GM19193 (cell line): ENCODE measurements around the gene ANKRA2.

Experiments
- POLR2A ChIP-seq: IDR thresholded peaks from 4 replicates; pipeline ENCODE4 v1.6.1; 2011; ENCODE audit not compliant: insufficient read depth, insufficient read length; ENCODE audit errors: extremely low read depth

The ANKRA2 gene

DNA sequence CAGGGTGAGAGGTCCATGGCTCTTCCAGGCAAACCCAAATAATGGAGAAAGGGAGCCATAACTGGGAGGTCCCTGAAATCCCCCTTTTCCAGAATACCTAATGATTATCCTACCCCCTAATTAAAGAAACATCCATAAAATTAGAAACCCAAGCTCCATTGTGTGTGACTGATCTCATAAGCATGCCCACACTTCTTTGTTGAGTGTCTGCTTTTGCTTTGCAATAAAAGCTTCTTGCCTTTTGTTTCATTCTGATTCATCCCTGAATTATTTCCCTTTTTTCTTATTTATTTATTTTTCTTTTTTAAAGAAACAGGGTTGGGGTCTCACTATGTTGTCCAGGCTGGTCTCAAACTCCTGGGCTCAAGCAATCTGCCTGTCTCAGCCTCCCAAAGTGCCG lies 34.1 kb downstream of the ANKRA2 start:
- TF ChIP-seq POLR2A: no peak

GRCh38 chr5:73529081-73529480 lies 36.4 kb downstream of the ANKRA2 start:
- no peak for TF ChIP-seq POLR2A

GRCh38 chr5:73528248-73528647 lies 37.2 kb downstream of the ANKRA2 start:
- TF ChIP-seq POLR2A: no peak

DNA sequence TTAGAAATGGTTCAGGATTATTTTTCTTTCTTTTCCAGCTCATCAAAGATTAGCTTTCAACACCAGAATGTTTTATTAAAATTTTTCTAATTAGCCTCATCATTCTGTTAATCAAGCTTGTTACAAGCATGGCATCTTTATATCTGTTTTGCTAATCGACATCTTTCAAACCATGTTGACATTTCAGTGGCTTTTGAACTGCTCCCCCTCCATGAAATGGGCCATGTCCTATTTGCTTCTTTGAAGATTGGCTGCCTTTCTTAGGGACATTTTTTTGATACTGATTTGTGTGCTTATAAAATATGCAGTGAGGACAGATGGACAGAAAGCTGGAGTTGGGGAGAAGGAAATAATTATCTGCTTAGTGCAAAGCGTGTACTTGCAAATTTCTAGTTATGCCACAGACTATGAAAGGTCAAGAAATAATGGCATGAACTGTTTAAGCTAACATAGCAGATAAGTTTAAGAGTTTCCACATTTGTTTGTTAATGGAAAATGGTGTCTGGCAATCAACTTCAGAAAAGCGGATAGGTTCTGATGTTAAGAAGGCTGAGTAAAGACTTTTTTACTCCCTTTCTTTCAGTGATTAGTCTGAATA lies 39.7 kb downstream of the ANKRA2 start:
- no peak for TF ChIP-seq POLR2A

GRCh38 chr5:73523861-73524260 lies 41.6 kb downstream of the ANKRA2 start:
- TF ChIP-seq POLR2A: no peak

- no peak for TF ChIP-seq POLR2A
Observed at GRCh38 chr5:73522989-73523388, 42.5 kb downstream of the ANKRA2 start.

GRCh38 chr5:73519531-73520283 lies 45.7 kb downstream of the ANKRA2 start:
- TF ChIP-seq POLR2A: no peak

- TF ChIP-seq POLR2A: no peak
Observed at GRCh38 chr5:73515232-73515631, 50.2 kb downstream of the ANKRA2 start.

- TF ChIP-seq POLR2A: no peak
Observed at GRCh38 chr5:73514418-73514817, 51.0 kb downstream of the ANKRA2 start.

GRCh38 chr5:73513996-73514395 lies 51.4 kb downstream of the ANKRA2 start:
- TF ChIP-seq POLR2A: no peak

DNA sequence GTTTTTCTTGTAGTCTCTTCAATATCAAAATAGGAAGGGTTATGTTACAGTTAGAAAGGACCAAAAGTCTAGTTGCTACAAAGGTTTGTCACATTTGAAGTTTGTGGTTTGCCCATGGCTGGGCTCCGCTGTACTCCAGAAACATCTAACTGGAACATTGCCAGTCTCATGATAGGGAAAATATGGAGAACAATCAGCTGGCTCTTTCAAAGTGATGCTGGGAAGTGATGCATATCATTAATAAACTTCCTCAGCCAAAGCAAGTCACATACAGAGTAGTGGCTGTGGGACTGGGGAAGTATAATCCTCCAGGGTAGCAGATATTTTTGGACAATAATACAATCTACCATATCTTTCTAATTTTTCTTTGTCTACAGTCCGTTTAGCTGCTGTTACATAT lies 58.4 kb downstream of the ANKRA2 start:
- TF ChIP-seq POLR2A: no peak

DNA sequence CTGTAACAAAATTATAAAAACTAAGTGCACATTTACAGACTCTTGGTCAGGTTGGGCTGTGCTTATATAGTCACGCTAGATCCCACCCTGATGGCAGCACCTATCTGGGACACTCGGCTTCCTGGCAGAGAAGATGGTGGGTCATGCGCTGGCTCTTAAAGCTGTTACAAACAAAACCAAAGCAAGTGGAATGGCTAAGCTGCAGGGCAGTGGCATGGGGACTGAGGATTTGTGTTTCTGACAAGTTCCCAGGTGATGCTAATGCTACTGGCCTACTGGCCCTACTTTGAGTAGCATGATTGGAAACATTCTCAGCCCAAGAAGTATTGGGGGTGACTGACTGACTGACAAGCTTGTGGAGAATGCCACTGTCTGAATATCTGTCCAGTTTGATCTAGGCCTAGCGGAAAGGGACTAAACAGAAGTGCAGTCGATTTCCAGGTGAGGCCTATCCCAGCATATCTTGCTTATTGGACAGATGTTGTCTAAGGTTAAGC lies 58.9 kb downstream of the ANKRA2 start:
- peak; percentile 16 for TF ChIP-seq POLR2A
